Omental fat pad (tissue), 4 donors: ENCODE data around the gene FBXL13. TPM values are rescaled to one million over a fixed set of nuclear protein-coding genes. Genes with fewer than 3 reads are reported as not detected.

ENCODE experiments used
- ATAC-seq: fragments of 150-250 bp; one replicate; pipeline ENCODE4 v1.9.1; 2016; ENCODE audit warnings: mild to moderate bottlenecking, moderate library complexity; ENCODE audit not compliant: low FRiP score
- DNase-seq: peaks from one replicate; pipeline ENCODE4 v3.0.0-alpha.2; 2019; ENCODE audit warnings: low spot score
- CTCF ChIP-seq, 3 donors: fragments of 450-650 bp; IDR thresholded peaks; one replicate each; pipeline ENCODE4 v1.5.1; 2016 to 2017; ENCODE audit warnings: antibody characterized with exemption in 3 of 3, mild to moderate bottlenecking in 3 of 3, moderate library complexity in 2 of 3
- total RNA-seq, 4 donors: library from RNA; depleted of rRNA; stranded (reverse); fragments of >200 nt; gene quantifications; one replicate each; pipeline ENCODE4 v1.1.0, GENCODE V29; 2016

The FBXL13 gene
- total RNA-seq, 4 donors from 2014 or later, result 2.1 to 4.9 (median 3.4) TPM

GRCh38 chr7:102873470-102874165 is 201.0 kb downstream of the FBXL13 start:
- no peak for TF ChIP-seq CTCF (IDR thresholded peaks at IDR 0.05)
- DNase-seq (no peak), ATAC-seq (no peak)

GRCh38 chr7:102872460-102872859 is 202.1 kb downstream of the FBXL13 start:
- ATAC-seq (no peak), DNase-seq (no peak)
- TF ChIP-seq CTCF (IDR thresholded peaks at IDR 0.05), result no peak

- no peak for TF ChIP-seq CTCF (IDR thresholded peaks at IDR 0.05)
- no peak for DNase-seq
- no peak for ATAC-seq
Measured at GRCh38 chr7:102869195-102869594, 205.4 kb downstream of the FBXL13 start.

- DNase-seq (no peak), ATAC-seq (no peak)
- TF ChIP-seq CTCF (IDR thresholded peaks at IDR 0.05), result no peak
Measured at GRCh38 chr7:102866535-102867215, 207.9 kb downstream of the FBXL13 start.

- no peak for TF ChIP-seq CTCF (IDR thresholded peaks at IDR 0.05)
- DNase-seq, result no peak
- no peak for ATAC-seq
Measured at GRCh38 chr7:102864958-102865357, 209.6 kb downstream of the FBXL13 start.

- no peak for ATAC-seq
- TF ChIP-seq CTCF (IDR thresholded peaks at IDR 0.05), result no peak
Measured at GRCh38 chr7:102860351-102860811, 214.2 kb downstream of the FBXL13 start.

GRCh38 chr7:102859799-102860125 is 214.8 kb downstream of the FBXL13 start:
- no peak for ATAC-seq
- DNase-seq, result no peak
- TF ChIP-seq CTCF (IDR thresholded peaks at IDR 0.05), result no peak

More at GRCh38 chr7:102860351-102860811, 214.2 kb downstream of the FBXL13 start:
- no peak for DNase-seq
